AG04449 (cell line): ENCODE data around the gene MAPK8.

Experiments used
- CTCF ChIA-PET: fragments of 350-600 bp; formaldehyde crosslinking; extraction: SDS; loops from one replicate; lab custom pipeline; 2021; ENCODE audit warnings: antibody characterized with exemption; lab: Yijun Ruan, JAX
- POLR2A ChIA-PET: fragments of 400-600, 350-600 bp; formaldehyde crosslinking; extraction: SDS; loops from one replicate; lab custom pipeline; 2020; ENCODE audit warnings: antibody characterized with exemption, inconsistent platforms; lab: Yijun Ruan, JAX
- DNase-seq: peaks from one replicate; pipeline ENCODE4 v3.0.0-alpha.2; 2010; ENCODE audit warnings: low read depth, low spot score
- H3K4me3 ChIP-seq: 2 replicates; pipeline ENCODE4 v1.5.1; 2011; ENCODE audit warnings: low read depth, mild to moderate bottlenecking, control low read depth, low read length
- TF ChIP-seq, protein P1 (sequence below): IDR thresholded peaks from one replicate; pipeline ENCODE4 v1.5.1; 2011; ENCODE audit warnings: mild to moderate bottlenecking, moderate library complexity, low read length, control low read depth, inconsistent platforms; ENCODE audit not compliant: insufficient read depth; ENCODE audit errors: missing control alignments

Gene MAPK8

DNA sequence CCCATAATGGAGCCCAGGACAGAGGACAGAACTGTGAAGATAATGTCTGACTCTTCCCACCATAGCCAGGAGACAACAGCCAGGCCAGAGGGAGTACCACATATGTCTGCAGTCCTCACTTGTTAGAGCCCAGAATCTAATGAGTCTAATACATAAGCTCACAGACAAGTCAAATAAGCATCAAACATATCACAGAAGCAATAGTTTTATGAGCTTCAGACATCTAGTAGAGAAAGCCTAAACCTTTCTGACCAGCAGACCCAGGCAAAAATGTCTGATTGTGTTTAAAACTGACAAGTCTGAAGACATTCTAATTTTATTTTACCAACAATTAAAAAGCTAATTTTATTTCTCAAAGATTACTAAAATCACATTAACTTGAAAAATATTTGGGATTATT lies 75.5 kb downstream of the MAPK8 start:
- no peak overlapping the region for H3K4me3 ChIP-seq
- TF ChIP-seq, protein P1, sequence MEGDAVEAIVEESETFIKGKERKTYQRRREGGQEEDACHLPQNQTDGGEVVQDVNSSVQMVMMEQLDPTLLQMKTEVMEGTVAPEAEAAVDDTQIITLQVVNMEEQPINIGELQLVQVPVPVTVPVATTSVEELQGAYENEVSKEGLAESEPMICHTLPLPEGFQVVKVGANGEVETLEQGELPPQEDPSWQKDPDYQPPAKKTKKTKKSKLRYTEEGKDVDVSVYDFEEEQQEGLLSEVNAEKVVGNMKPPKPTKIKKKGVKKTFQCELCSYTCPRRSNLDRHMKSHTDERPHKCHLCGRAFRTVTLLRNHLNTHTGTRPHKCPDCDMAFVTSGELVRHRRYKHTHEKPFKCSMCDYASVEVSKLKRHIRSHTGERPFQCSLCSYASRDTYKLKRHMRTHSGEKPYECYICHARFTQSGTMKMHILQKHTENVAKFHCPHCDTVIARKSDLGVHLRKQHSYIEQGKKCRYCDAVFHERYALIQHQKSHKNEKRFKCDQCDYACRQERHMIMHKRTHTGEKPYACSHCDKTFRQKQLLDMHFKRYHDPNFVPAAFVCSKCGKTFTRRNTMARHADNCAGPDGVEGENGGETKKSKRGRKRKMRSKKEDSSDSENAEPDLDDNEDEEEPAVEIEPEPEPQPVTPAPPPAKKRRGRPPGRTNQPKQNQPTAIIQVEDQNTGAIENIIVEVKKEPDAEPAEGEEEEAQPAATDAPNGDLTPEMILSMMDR, result no peak
- ChIA-PET POLR2A (no interaction called here), CTCF (interaction anchor here (1.2 to 2.9 kb wide), 5 partner anchors 11 to 274 kb away, joined by 3 to 15 read pairs (median 5); no protein-coding TSS in a partner anchor)
- DNase-seq, result no peak

DNA sequence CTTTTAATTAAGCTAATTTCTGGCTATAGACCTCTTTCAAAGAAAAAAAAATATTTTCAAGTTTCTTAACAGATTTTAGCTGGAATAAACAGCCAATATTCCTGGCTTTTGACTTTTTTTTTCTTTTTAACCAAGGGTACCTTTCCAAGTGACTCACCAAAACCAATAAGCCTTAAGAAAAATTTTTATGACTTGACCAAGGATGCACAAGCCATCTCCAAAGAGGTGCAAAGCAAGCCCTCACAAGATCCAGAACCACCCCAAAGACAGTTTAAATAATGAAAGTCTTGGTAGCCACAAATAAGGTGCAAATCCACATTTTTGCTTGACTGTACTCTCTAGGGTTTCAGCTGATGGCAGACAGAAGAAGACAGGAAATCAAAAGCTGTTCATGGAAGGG lies 76.5 kb downstream of the MAPK8 start:
- DNase-seq, result no peak
- TF ChIP-seq, protein P1, result no peak
- ChIA-PET POLR2A (no interaction called here), CTCF (interaction anchor here (0.9 to 2.9 kb wide), 7 partner anchors 14 to 273 kb away, joined by 3 to 15 read pairs (median 4); no protein-coding TSS in a partner anchor)
- no peak overlapping the region for H3K4me3 ChIP-seq

DNA sequence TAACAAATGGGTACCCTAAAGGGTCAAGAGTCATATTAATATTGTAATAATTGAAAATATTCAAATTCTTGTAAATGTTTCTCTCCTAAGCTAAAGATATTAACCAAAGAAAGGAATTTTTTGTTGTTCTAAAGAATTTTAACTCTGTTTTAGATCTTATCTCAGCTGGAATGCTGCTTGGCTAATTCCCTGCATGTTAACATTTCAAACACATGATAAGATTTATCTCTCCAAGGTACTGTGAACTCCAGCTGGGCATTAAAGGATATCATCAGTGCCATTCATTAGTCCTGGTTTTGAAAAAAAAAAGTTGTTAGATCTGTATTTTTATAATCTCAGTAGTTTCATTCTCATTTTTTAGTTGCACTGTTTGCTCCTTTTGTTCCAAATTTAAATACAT lies 76.9 kb downstream of the MAPK8 start:
- POLR2A ChIA-PET, result no interaction called here
- CTCF ChIA-PET, result interaction anchor here (0.9 to 2.9 kb wide), 5 partner anchors 14 to 273 kb away, joined by 3 to 15 read pairs (median 5); no protein-coding TSS in a partner anchor
- TF ChIP-seq, protein P1, result no peak
- no peak for DNase-seq
- H3K4me3 ChIP-seq, result no peak overlapping the region

DNA sequence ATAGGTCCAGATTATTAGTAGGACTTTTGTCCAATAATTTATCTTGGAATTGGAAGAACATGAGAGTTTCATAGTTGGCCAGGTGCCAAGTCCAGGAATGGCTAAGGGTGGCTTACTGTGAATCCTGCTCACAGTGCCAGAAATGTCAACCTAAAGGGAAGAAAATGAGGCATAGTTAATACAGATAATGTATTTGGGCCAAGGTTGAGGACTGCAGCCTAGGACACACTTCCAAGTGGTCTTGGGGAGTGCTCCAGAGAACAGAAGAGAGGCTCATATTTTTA lies 78.2 kb downstream of the MAPK8 start:
- ChIA-PET CTCF (interaction anchor here (1.6 to 2.9 kb wide), 2 partner anchors 168 to 272 kb away, joined by 5 to 15 read pairs; no protein-coding TSS in a partner anchor), POLR2A (no interaction called here)
- no peak overlapping the region for H3K4me3 ChIP-seq
- DNase-seq, result no peak
- TF ChIP-seq, protein P1, result no peak

DNA sequence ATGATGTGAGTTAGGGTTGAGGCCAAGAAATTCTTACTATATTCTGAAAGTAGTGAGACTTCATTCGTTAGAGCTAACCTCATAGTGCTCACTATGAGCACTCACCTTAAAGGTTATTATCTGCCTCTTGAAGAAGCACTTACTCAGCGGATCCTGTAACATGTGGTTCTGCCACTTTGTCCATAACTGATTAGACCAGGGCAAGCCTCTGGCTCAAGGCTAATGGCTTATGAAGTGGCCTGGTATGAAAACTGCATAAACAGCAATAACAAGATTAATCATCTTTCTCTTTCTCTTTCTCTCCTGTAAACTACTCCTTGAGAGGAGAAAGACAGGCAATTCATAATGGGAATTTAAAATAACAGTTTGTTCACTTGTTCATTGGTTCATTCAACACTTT lies 82.8 kb downstream of the MAPK8 start:
- H3K4me3 ChIP-seq, result no peak overlapping the region
- no peak for DNase-seq
- POLR2A ChIA-PET, result no interaction called here
- CTCF ChIA-PET, result interaction anchor here (1.3 kb wide), 1 partner anchor 145 kb away, joined by 3 read pairs; no protein-coding TSS in a partner anchor
- TF ChIP-seq, protein P1, result no peak

DNA sequence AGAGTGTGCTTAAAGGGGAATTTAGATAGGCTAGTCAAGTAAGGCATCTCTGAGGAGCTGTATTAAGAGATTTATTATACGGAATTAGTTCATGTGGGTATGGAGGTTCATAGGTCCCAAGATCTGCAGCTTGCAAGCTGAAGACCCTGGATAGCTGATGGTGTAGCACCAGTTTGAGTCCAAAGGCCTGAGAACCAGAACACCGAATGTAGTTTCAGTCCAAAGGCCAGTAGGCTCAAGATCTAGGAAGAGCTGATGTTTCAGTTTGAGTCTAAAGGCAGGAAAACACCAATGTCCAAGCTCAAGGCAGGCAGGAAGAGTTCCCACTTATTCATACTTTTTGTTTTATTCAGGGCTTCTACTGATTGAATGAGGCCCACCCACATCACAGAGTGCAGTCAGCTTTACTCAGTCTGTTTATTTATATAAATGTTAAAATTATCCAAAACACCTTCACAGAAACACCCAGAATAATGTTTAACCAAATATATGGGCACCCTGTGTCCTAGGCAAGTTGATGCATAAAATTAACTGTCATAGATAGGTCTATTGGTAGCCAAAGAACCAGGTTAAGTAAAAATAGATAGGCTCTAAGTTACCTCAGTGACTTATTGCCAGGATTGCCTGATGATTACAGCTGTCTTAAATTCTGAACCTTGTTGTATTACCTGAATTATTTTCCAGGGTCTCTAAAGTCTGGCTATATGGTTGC lies 83.5 kb downstream of the MAPK8 start:
- H3K4me3 ChIP-seq, result no peak overlapping the region
- no peak for DNase-seq
- TF ChIP-seq, protein P1, result no peak
- POLR2A ChIA-PET, result no interaction called here
- CTCF ChIA-PET, result interaction anchor here (1.3 to 2.5 kb wide), 3 partner anchors 27 to 266 kb away, joined by 3 to 9 read pairs (median 3); no protein-coding TSS in a partner anchor
